IMR-90 (cell line): ENCODE results near the gene LTC4S. TPM values are rescaled to one million over a fixed set of nuclear protein-coding genes. Genes with fewer than 3 reads are reported as not detected.

Experiments
- ATAC-seq: fragments of 200-7000 bp; cut with Tn5 transposase; 2 replicates; pipeline ENCODE4 v1.9.1; 2020; ENCODE audit warnings: low read depth, mild to moderate bottlenecking, moderate library complexity
- BruUV-seq: library from RNA; stranded (reverse); fragments of 400-500 nt; replicated peaks from 2 replicates; lab custom pipeline; 2021; lab: Mats Ljungman, UMichigan
- CTCF ChIA-PET: fragments of 300-600 bp; formaldehyde crosslinking; extraction: SDS; loops from one replicate; lab custom pipeline; 2021; ENCODE audit warnings: antibody characterized with exemption; lab: Yijun Ruan, JAX
- POLR2A ChIA-PET: fragments of 300-600 bp; sonication (Branson Sonifier 250); formaldehyde crosslinking; loops from one replicate; lab custom pipeline; 2022; ENCODE audit warnings: antibody characterized with exemption; ENCODE audit not compliant: unreplicated experiment; lab: Charles Lee
- DNase-seq: peaks from one replicate; pipeline ENCODE4 v3.0.0; 2013
- H2AFZ ChIP-seq: replicated peaks from 2 replicates; pipeline ENCODE3; 2013; ENCODE audit warnings: low read length, mild to moderate bottlenecking; ENCODE audit not compliant: poor library complexity
- H2AK5ac ChIP-seq: 2 replicates; pipeline ENCODE4 v1.6.1; 2013; ENCODE audit warnings: low read depth, low read length, inconsistent platforms
- H2AK9ac ChIP-seq: replicated peaks from 2 replicates; pipeline ENCODE3; 2013; ENCODE audit warnings: mild to moderate bottlenecking, low read depth, low read length, moderate library complexity; ENCODE audit not compliant: poor library complexity
- H2BK120ac ChIP-seq: 2 replicates; pipeline ENCODE4 v1.6.1; 2013; ENCODE audit warnings: low read depth, low read length, inconsistent platforms
- H2BK15ac ChIP-seq: 3 replicates; pipeline ENCODE4 v1.6.1; 2013; ENCODE audit warnings: low read depth, low read length, inconsistent platforms
- H2BK20ac ChIP-seq: 2 replicates; pipeline ENCODE4 v1.6.1; 2013; ENCODE audit warnings: low read depth, mild to moderate bottlenecking, inconsistent platforms, low read length, moderate library complexity
- H2BK5ac ChIP-seq: 2 replicates; pipeline ENCODE4 v1.6.1; 2013; ENCODE audit warnings: mild to moderate bottlenecking, low read depth, low read length, inconsistent platforms; ENCODE audit not compliant: poor library complexity, severe bottlenecking
- H3K14ac ChIP-seq: replicated peaks from 2 replicates; pipeline ENCODE4 v1.6.1; 2013; ENCODE audit warnings: low read depth, low read length, inconsistent platforms
- H3K18ac ChIP-seq: 2 replicates; pipeline ENCODE4 v1.6.1; 2013; ENCODE audit warnings: low read depth, low read length, control low read depth
- H3K23ac ChIP-seq: 2 replicates; pipeline ENCODE4 v1.6.1; 2013; ENCODE audit warnings: low read depth, low read length, inconsistent platforms
- H3K27ac ChIP-seq: 2 replicates; pipeline ENCODE4 v1.5.1; 2013; ENCODE audit warnings: mild to moderate bottlenecking, control low read depth, low read length; ENCODE audit not compliant: insufficient read depth
- H3K27me3 ChIP-seq: 2 replicates; pipeline ENCODE4 v1.6.1; 2013; ENCODE audit warnings: low read length; ENCODE audit not compliant: control insufficient read depth, insufficient read depth
- H3K36me3 ChIP-seq: 2 replicates; pipeline ENCODE4 v1.6.1; 2013; ENCODE audit warnings: low read length, mixed read lengths; ENCODE audit not compliant: control insufficient read depth, insufficient read depth
- H3K4ac ChIP-seq: 2 replicates; pipeline ENCODE4 v1.6.1; 2013; ENCODE audit warnings: low read depth, low read length, inconsistent platforms
- H3K4me1 ChIP-seq: 2 replicates; pipeline ENCODE4 v1.6.1; 2013; ENCODE audit warnings: low read length, mixed read lengths; ENCODE audit not compliant: control insufficient read depth, insufficient read depth
- H3K4me2 ChIP-seq: 2 replicates; pipeline ENCODE4 v1.6.1; 2013; ENCODE audit warnings: low read depth, mild to moderate bottlenecking, control low read depth, low read length, moderate library complexity
- H3K4me3 ChIP-seq: 2 replicates; pipeline ENCODE4 v1.5.1; 2013; ENCODE audit warnings: low read depth, mild to moderate bottlenecking, control low read depth, low read length, moderate library complexity; ENCODE audit not compliant: insufficient read depth
- H3K56ac ChIP-seq: 2 replicates; pipeline ENCODE4 v1.6.1; 2013; ENCODE audit warnings: low read length, inconsistent platforms; ENCODE audit not compliant: insufficient read depth; ENCODE audit errors: extremely low read depth
- H3K79me1 ChIP-seq, 2 experiments: 2 replicates each; pipeline ENCODE4 v1.6.1; 2013; ENCODE audit warnings: low read length in 2 of 2, inconsistent platforms in 1 of 2, low read depth in 1 of 2
- H3K9ac ChIP-seq: 2 replicates; pipeline ENCODE4 v1.6.1; 2013; ENCODE audit warnings: low read depth, low read length, control low read depth
- H3K9me1 ChIP-seq: 2 replicates; pipeline ENCODE4 v1.6.1; 2013; ENCODE audit warnings: low read length, inconsistent platforms; ENCODE audit not compliant: insufficient read depth
- H3K9me3 ChIP-seq: 2 replicates; pipeline ENCODE4 v1.6.1; 2013; ENCODE audit warnings: low read length; ENCODE audit not compliant: control insufficient read depth, insufficient read depth
- H4K20me1 ChIP-seq: 2 replicates; pipeline ENCODE4 v1.6.1; 2013; ENCODE audit warnings: low read length, inconsistent platforms; ENCODE audit not compliant: insufficient read depth
- H4K5ac ChIP-seq: 2 replicates; pipeline ENCODE4 v1.6.1; 2013; ENCODE audit warnings: mild to moderate bottlenecking, low read depth, low read length, control low read depth
- H4K8ac ChIP-seq, 2 experiments: 2 replicates each; pipeline ENCODE4 v1.6.1; 2013; ENCODE audit warnings: low read depth in 2 of 2, low read length in 2 of 2, control low read depth in 1 of 2, inconsistent platforms in 1 of 2
- H4K91ac ChIP-seq: 2 replicates; pipeline ENCODE4 v1.6.1; 2013; ENCODE audit warnings: low read depth, low read length, inconsistent platforms; ENCODE audit not compliant: insufficient read depth
- BHLHE40 ChIP-seq: fragments of 150-350 bp; IDR thresholded peaks from 2 replicates; pipeline ENCODE4 v1.6.1; 2016; ENCODE audit warnings: mild to moderate bottlenecking, low read depth, low read length
- CHD1 ChIP-seq: IDR thresholded peaks from 2 replicates; pipeline ENCODE4 v1.6.1; 2012; ENCODE audit warnings: low read depth, low read length, improper control_type of control experiment
- CTCF ChIP-seq: conservative IDR thresholded peaks from 2 replicates; pipeline ENCODE4 v1.5.1; 2012; ENCODE audit warnings: mild to moderate bottlenecking, low read depth, low read length, improper control_type of control experiment
- ELK1 ChIP-seq: fragments of 150-350 bp; IDR thresholded peaks from 2 replicates; pipeline ENCODE4 v1.6.1; 2016; ENCODE audit warnings: low read depth, mild to moderate bottlenecking, low read length, moderate library complexity, borderline replicate concordance
- FOS ChIP-seq: fragments of 150-350 bp; IDR thresholded peaks from 2 replicates; pipeline ENCODE4 v1.6.1; 2016; ENCODE audit warnings: low read depth, low read length
- MAFK ChIP-seq: IDR thresholded peaks from 2 replicates; pipeline ENCODE4 v1.6.1; 2012; ENCODE audit warnings: low read depth, low read length, improper control_type of control experiment
- MAZ ChIP-seq: IDR thresholded peaks from 2 replicates; pipeline ENCODE4 v1.6.1; 2012; ENCODE audit warnings: low read depth, mild to moderate bottlenecking, low read length, improper control_type of control experiment, moderate library complexity, borderline replicate concordance
- MXI1 ChIP-seq: IDR thresholded peaks from 2 replicates; pipeline ENCODE4 v1.6.1; 2012; ENCODE audit warnings: low read depth, mild to moderate bottlenecking, low read length, moderate library complexity, borderline replicate concordance
- NFE2L2 ChIP-seq: fragments of 150-350 bp; IDR thresholded peaks from 2 replicates; pipeline ENCODE4 v1.6.1; 2016; ENCODE audit warnings: low read depth, mild to moderate bottlenecking, low read length
- POLR2A ChIP-seq: IDR thresholded peaks from 2 replicates; pipeline ENCODE4 v1.6.1; 2012; ENCODE audit warnings: mild to moderate bottlenecking, low read depth, low read length
- RAD21 ChIP-seq: IDR thresholded peaks from 2 replicates; pipeline ENCODE4 v1.6.1; 2012; ENCODE audit warnings: low read length, improper control_type of control experiment
- RCOR1 ChIP-seq: IDR thresholded peaks from 2 replicates; pipeline ENCODE4 v1.6.1; 2012; ENCODE audit warnings: mild to moderate bottlenecking, low read length, improper control_type of control experiment; ENCODE audit not compliant: insufficient replicate concordance
- RFX5 ChIP-seq: IDR thresholded peaks from 2 replicates; pipeline ENCODE4 v1.8.0; 2012; ENCODE audit warnings: low read depth, mild to moderate bottlenecking, low read length, moderate library complexity
- SMC3 ChIP-seq: fragments of 150-350 bp; IDR thresholded peaks from 2 replicates; pipeline ENCODE4 v1.6.1; 2016; ENCODE audit warnings: low read depth, mild to moderate bottlenecking, antibody characterized with exemption, low read length, moderate library complexity
- WGBS, 2 experiments: methylation state at CpG; one replicate each; pipeline versions ENCODE4 v1.1.5 to v1.1.7; 2013; ENCODE audit warnings: missing lambda C conversion rate in 2 of 2; ENCODE audit not compliant: insufficient read length in 1 of 2; ENCODE audit errors: extremely low coverage in 2 of 2; 5-methylcytosine and 5-hydroxymethylcytosine counted together
- dilution Hi-C: fragments of 300-500 bp; cut with HindIII; formaldehyde crosslinking; loops from one replicate; pipeline ENCODE4 v1.14.3; 2018; ENCODE audit warnings: low sequenced_read_pairs; ENCODE audit not compliant: unreplicated experiment
- in situ Hi-C: fragments of 300-500 bp; cut with MboI; formaldehyde crosslinking; loops from 3 replicates; pipeline ENCODE4 v1.14.3; 2019; ENCODE audit warnings: low sequenced_read_pairs, inconsistent platforms, mixed read lengths
- intact Hi-C: fragments of 100-400 bp; cut with micrococcal nuclease; formaldehyde crosslinking; loops from 2 replicates; pipeline ENCODE4 v1.10.0; 2022
- polyA plus RNA-seq, 3 experiments: library from polyadenylated mRNA; depleted of rRNA; stranded (reverse); fragments of >200 nt; gene quantifications; 2 replicates each; pipeline ENCODE4 v1.2.3, GENCODE V29; 2012; ENCODE audit warnings: low replicate concordance in 1 of 3
- total RNA-seq: library from RNA; depleted of rRNA; stranded (reverse); fragments of >200 nt; gene quantifications from 2 replicates; pipeline ENCODE4 v1.2.3, GENCODE V29; 2012
- TF ChIP-seq, protein P1 (sequence below): fragments of 150-350 bp; IDR thresholded peaks from 2 replicates; pipeline ENCODE4 v1.6.1; 2017; ENCODE audit warnings: mild to moderate bottlenecking, antibody characterized with exemption, low read length, low read depth

The LTC4S gene
- total and polyA plus RNA-seq, 2 of the 4 experiments (the other 2 are of a cell fraction), result 0.72 TPM; not detected in 1

- Histone ChIP-seq H4K91ac (no peak overlapping the region), H2BK120ac (no peak overlapping the region), H3K14ac (no peak overlapping the region), H4K20me1 (peaks cover 7% of the 10 kb centered on the region), H2BK20ac (no peak overlapping the region), H3K9me3 (no peaks in the 10 kb centered on the region), H2BK5ac (no peak overlapping the region), H3K36me3 (peaks cover 17% of the 10 kb centered on the region), H2AK5ac (peak overlapping the region; percentile 30; the same call in 1 of the 2 replicates), H3K18ac (no peak overlapping the region), H3K4me2 (no peak overlapping the region), H2AK9ac (no peak overlapping the region), H3K4me3 (no peak overlapping the region), H4K5ac (no peak overlapping the region), H3K9ac (no peak overlapping the region), H2BK15ac (no peak overlapping the region), H3K27me3 (no peaks in the 10 kb centered on the region), H3K4me1 (peaks cover 21% of the 10 kb centered on the region), H4K8ac (no peak overlapping the region), H3K9me1 (peaks cover 20% of the 10 kb centered on the region), H3K56ac (no peak overlapping the region), H2AFZ (peak overlapping the region; percentile 5), H3K4ac (no peak overlapping the region), H3K27ac (no peak overlapping the region), H3K23ac (no peak overlapping the region), H3K79me1 (peaks cover 4 to 22% of the 10 kb centered on the region in 2 experiments)
- dilution Hi-C loops (no loop called here), in situ Hi-C loops (no loop called here), intact Hi-C loops (no loop called here)
- POLR2A ChIA-PET, result no interaction called here
- WGBS, 2 experiments, result 66% methylated on average over 9 of the region's 23 CpGs; no CpG with 5 or more reads in 1 of the 2 experiments
- ATAC-seq, result no peak
- no peak for TF ChIP-seq RFX5
- TF ChIP-seq FOS, result no peak
- no peak for TF ChIP-seq SMC3
- no peak for TF ChIP-seq NFE2L2
- no peak for TF ChIP-seq POLR2A
- TF ChIP-seq BHLHE40, result no peak
- TF ChIP-seq, protein P1, sequence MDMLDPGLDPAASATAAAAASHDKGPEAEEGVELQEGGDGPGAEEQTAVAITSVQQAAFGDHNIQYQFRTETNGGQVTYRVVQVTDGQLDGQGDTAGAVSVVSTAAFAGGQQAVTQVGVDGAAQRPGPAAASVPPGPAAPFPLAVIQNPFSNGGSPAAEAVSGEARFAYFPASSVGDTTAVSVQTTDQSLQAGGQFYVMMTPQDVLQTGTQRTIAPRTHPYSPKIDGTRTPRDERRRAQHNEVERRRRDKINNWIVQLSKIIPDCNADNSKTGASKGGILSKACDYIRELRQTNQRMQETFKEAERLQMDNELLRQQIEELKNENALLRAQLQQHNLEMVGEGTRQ, result no peak
- no peak for TF ChIP-seq MAFK
- no peak for TF ChIP-seq ELK1
- no peak for TF ChIP-seq MAZ
- no peak for TF ChIP-seq RAD21
- no peak for TF ChIP-seq CTCF
- no peak for TF ChIP-seq RCOR1
- TF ChIP-seq MXI1, result no peak
- TF ChIP-seq CHD1, result no peak
- no TSS peak for BruUV-seq
- CTCF ChIA-PET, result no interaction called here
- DNase-seq, result no peak
Observed at GRCh38 chr5:179816401-179816795, 22.6 kb downstream of the LTC4S start.
